SU-DHL-6 (cell line): ENCODE data around the gene IFRD2.

Experiments
- CTCF ChIP-seq: fragments of 200-600 bp; sonication (generic); IDR thresholded peaks from one replicate; pipeline ENCODE4 v1.5.1; 2017; ENCODE audit warnings: antibody characterized with exemption, mild to moderate bottlenecking, low read length, moderate library complexity; ENCODE audit not compliant: insufficient read depth, poor library complexity, severe bottlenecking
- EZH2phosphoT487 ChIP-seq: fragments of 200-600 bp; sonication (generic), shearing (Covaris generic); conservative IDR thresholded peaks from 2 replicates; pipeline ENCODE4 v1.6.1; 2018; ENCODE audit warnings: mild to moderate bottlenecking, antibody characterized with exemption, low read length, moderate library complexity, mixed read lengths

DNA sequence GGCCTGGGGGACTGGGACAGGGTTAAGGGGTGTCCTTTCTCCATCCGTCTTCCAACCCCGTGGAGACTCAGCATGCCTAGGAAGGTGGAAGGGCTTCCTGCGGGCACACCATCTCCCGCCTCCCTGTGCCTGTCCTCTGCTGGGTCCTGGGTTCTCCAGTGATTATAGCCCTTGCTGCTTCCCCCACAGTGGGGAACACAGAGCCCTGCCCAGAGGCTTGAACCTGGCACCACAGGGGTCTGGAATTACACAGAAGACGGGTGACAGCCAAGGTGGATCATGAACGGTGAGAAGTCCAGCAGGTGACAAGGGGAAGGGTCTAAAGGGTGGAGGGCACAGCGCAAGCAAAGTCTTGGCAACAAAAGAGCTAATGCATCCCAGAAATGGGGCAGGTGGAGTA lies 29.5 kb downstream of the IFRD2 start:
- TF ChIP-seq CTCF (no peak), EZH2phosphoT487 (no peak)
